Caco-2 (cell line): ENCODE results near the gene MISP. TPM values are rescaled to one million over a fixed set of nuclear protein-coding genes. Genes with fewer than 3 reads are reported as not detected.
"Not testable (repeated sequence)": the region's sequence is repeated elsewhere in the genome, so short reads cannot be mapped to it uniquely, and the experiment has no call there.

Source experiments
- Bru-seq: library from RNA; stranded (reverse); fragments of 400-500 nt; gene quantifications from one replicate; lab custom pipeline; 2021; lab: Mats Ljungman, UMichigan
- BruChase-seq, 2 experiments: library from RNA; stranded (reverse); fragments of 400-500 nt; gene quantifications; one replicate each; lab custom pipeline; 2021; lab: Mats Ljungman, UMichigan
- BruUV-seq: library from RNA; stranded (reverse); fragments of 400-500 nt; replicated peaks from 2 replicates; lab custom pipeline; 2021; lab: Mats Ljungman, UMichigan
- CTCF ChIA-PET: fragments of 300-600 bp; sonication (Branson Sonifier 250); formaldehyde crosslinking; loops from one replicate; lab custom pipeline; 2022; ENCODE audit warnings: antibody characterized with exemption; lab: Charles Lee
- POLR2A ChIA-PET: fragments of 300-600 bp; sonication (Branson Sonifier 250); formaldehyde crosslinking; loops from one replicate; lab custom pipeline; 2022; ENCODE audit warnings: antibody characterized with exemption; lab: Charles Lee
- DNase-seq, 2 experiments: peaks; one replicate each; pipeline versions ENCODE4 v3.0.0 to v3.0.0-alpha.2; 2020 to 2022
- H3K27me3 ChIP-seq: replicated peaks from 2 replicates; pipeline ENCODE4 v1.6.0; 2011; ENCODE audit warnings: low read length; ENCODE audit not compliant: control insufficient read depth, insufficient read depth
- H3K36me3 ChIP-seq: 2 replicates; pipeline ENCODE4 v1.5.1; 2011; ENCODE audit warnings: low read length; ENCODE audit not compliant: control insufficient read depth, insufficient read depth
- H3K4me1 ChIP-seq: fragments of 250-450 bp; sonication (Bioruptor Pico); 2 replicates; pipeline ENCODE4 v1.5.1; 2020; ENCODE audit warnings: mild to moderate bottlenecking
- H3K4me3 ChIP-seq: 2 replicates; pipeline ENCODE4 v1.5.1; 2011; ENCODE audit warnings: low read depth, mild to moderate bottlenecking, control low read depth, low read length
- H3K9me3 ChIP-seq: fragments of 250-450 bp; sonication (Bioruptor Pico); 2 replicates; pipeline ENCODE4 v1.5.1; 2020; ENCODE audit warnings: mild to moderate bottlenecking, moderate library complexity
- H3K27ac Mint-ChIP-seq: one replicate; pipeline ENCODE4 v1.8.0; 2022; ENCODE audit warnings: mixed read lengths; ENCODE audit not compliant: unreplicated experiment
- H3K27me3 Mint-ChIP-seq: one replicate; pipeline ENCODE4 v1.8.0; 2022; ENCODE audit warnings: mixed read lengths; ENCODE audit not compliant: insufficient read depth, unreplicated experiment
- H3K36me3 Mint-ChIP-seq: one replicate; pipeline ENCODE4 v1.8.0; 2022; ENCODE audit warnings: mild to moderate bottlenecking, mixed read lengths; ENCODE audit not compliant: insufficient read depth, unreplicated experiment
- H3K4me1 Mint-ChIP-seq: one replicate; pipeline ENCODE4 v1.8.0; 2022; ENCODE audit warnings: low read depth, mixed read lengths; ENCODE audit not compliant: unreplicated experiment
- H3K4me3 Mint-ChIP-seq: one replicate; pipeline ENCODE4 v1.8.0; 2022; ENCODE audit warnings: mild to moderate bottlenecking, moderate library complexity, mixed read lengths; ENCODE audit not compliant: unreplicated experiment
- H3K9me3 Mint-ChIP-seq: one replicate; pipeline ENCODE4 v1.8.0; 2022; ENCODE audit warnings: mixed read lengths; ENCODE audit not compliant: unreplicated experiment
- CTCF ChIP-seq, 2 experiments: fragments of 200-600 bp in 1 of 2; IDR thresholded peaks; 1 replicate in 1 of 2; 2 replicates in 1 of 2; pipeline versions ENCODE4 v1.5.1 to v1.8.0; 2011 to 2022; ENCODE audit warnings: antibody characterized with exemption in 1 of 2, control low read depth in 1 of 2, inconsistent platforms in 1 of 2, low read depth in 1 of 2, low read length in 1 of 2, mild to moderate bottlenecking in 1 of 2, moderate library complexity in 1 of 2; ENCODE audit not compliant: insufficient read depth in 1 of 2, severe bottlenecking in 1 of 2, unreplicated experiment in 1 of 2
- intact Hi-C: fragments of 100-400 bp; cut with micrococcal nuclease; formaldehyde crosslinking; loops from one replicate; pipeline ENCODE4 v1.10.0; 2022; ENCODE audit not compliant: unreplicated experiment
- long read RNA-seq: library from polyadenylated mRNA; stranded (forward); transcript quantifications from one replicate; pipeline ENCODE4 v2.0.0, GENCODE V29; 2022
- total RNA-seq: library from RNA; stranded (reverse); gene quantifications from 2 replicates; pipeline ENCODE4 v1.2.3, GENCODE V29; 2022

The MISP gene
- total RNA-seq (27.8 and 36.4 TPM in 2 replicates), Bru-seq, nascent RNA (percentile 57 among the genes with signal in this experiment), BruChase-seq, experiment 1, labeled RNA remaining after a 2-hour chase (percentile 68 among the genes with signal in this experiment), BruChase-seq, experiment 2, labeled RNA remaining after a 6-hour chase (percentile 61 among the genes with signal in this experiment)
- long read RNA-seq, transcript MISP-201 (5 exons, 2,871 nt): major isoform, 105 of 127 reads
- long read RNA-seq, partial matches to known transcripts: 18 of 127 reads
- long read RNA-seq, other reads (novel, unspliced or antisense): 4 of 127 reads

GRCh38 chr19:750640-751423 is at the start of gene MISP:
MISP (plus strand) TSS chr19:751112; CDS start chr19:756947, 5,835 bp downstream.
- Histone ChIP-seq H3K9me3 (peaks cover 14% of the 10 kb centered on the region), H3K4me1 (peaks cover 28% of the 10 kb centered on the region), H3K36me3 (peaks cover 3% of the 10 kb centered on the region; the same call in 1 of the 2 replicates), H3K27me3 (no peaks in the 10 kb centered on the region), H3K4me3 (peak within 1 kb of the TSS; percentile 52)
- intact Hi-C loops: loop anchor here (5.0 kb wide), 1 partner anchor 89 kb away; the partner anchor contains the start of gene RNF126
- Mint-ChIP-seq H3K4me1 (no peaks in the 10 kb centered on the region), H3K27ac (peak within 1 kb of the TSS; percentile 97), H3K9me3 (no peaks in the 10 kb centered on the region), H3K4me3 (peak within 1 kb of the TSS; percentile 77), H3K36me3 (peaks cover 40% of the 10 kb centered on the region), H3K27me3 (no peaks in the 10 kb centered on the region)
- no TSS peak for BruUV-seq
- DNase-seq: peak; percentile 93 to 95
- no peak for TF ChIP-seq CTCF (IDR thresholded peaks at IDR 0.05; ENCODE audit: insufficient read depth in 1 of 2, low read depth in 1 of 2, low read length in 1 of 2, severe bottlenecking in 1 of 2, unreplicated experiment in 1 of 2)
- CTCF ChIA-PET: interaction anchor here (0.5 kb wide), 1 partner anchor 166 kb away, joined by 3 read pairs; no protein-coding TSS in a partner anchor
- POLR2A ChIA-PET: interaction anchor here (1.0 to 1.3 kb wide), 2 partner anchors 12 to 88 kb away, joined by 5 to 11 read pairs; partner anchors contain the start of gene RNF126

GRCh38 chr19:702847-703246 is 48.1 kb upstream of the MISP start:
- H3K36me3 Mint-ChIP-seq, H3K27me3 ChIP-seq, H3K4me1 Mint-ChIP-seq, CTCF ChIA-PET, H3K4me3 Mint-ChIP-seq, H3K36me3 ChIP-seq, H3K9me3 ChIP-seq, DNase-seq, H3K9me3 Mint-ChIP-seq, H3K4me3 ChIP-seq, H3K27me3 Mint-ChIP-seq, POLR2A ChIA-PET, H3K4me1 ChIP-seq, BruUV-seq, intact Hi-C loops, H3K27ac Mint-ChIP-seq: not testable (repeated sequence)

GRCh38 chr19:703329-703650 is 47.6 kb upstream of the MISP start:
- BruUV-seq: no TSS peak
- Mint-ChIP-seq H3K9me3 (no peaks in the 10 kb centered on the region), H3K27ac (no peak overlapping the region), H3K27me3 (no peaks in the 10 kb centered on the region), H3K4me1 (no peaks in the 10 kb centered on the region), H3K4me3 (no peak overlapping the region), H3K36me3 (no peaks in the 10 kb centered on the region)
- H3K36me3 ChIP-seq: no peaks in the 10 kb centered on the region
- no peak for TF ChIP-seq CTCF (IDR thresholded peaks at IDR 0.05; ENCODE audit: insufficient read depth in 1 of 2, low read depth in 1 of 2, low read length in 1 of 2, severe bottlenecking in 1 of 2, unreplicated experiment in 1 of 2)
- H3K9me3 ChIP-seq: no peaks in the 10 kb centered on the region
- no peak overlapping the region for H3K4me3 ChIP-seq
- ChIA-PET POLR2A (no interaction called here), CTCF (no interaction called here)
- H3K27me3 ChIP-seq: no peaks in the 10 kb centered on the region
- no peak for DNase-seq
- no peaks in the 10 kb centered on the region for H3K4me1 ChIP-seq
- intact Hi-C loops: no loop called here
